ENCODE data around the gene MAML3.

Gene MAML3

GRCh38 chr4:139854668-139855403 is 299.1 kb downstream of the MAML3 start:
- no peak for DNase-seq

- DNase-seq, result no peak
These were observed 300.7 kb downstream of the MAML3 start for GRCh38 chr4:139853309-139853708.

GRCh38 chr4:139852612-139853269 is 301.2 kb downstream of the MAML3 start:
- DNase-seq, result no peak

- DNase-seq, result no peak
These were observed 302.3 kb downstream of the MAML3 start for GRCh38 chr4:139851639-139852038.

- no peak for DNase-seq
These were observed 302.9 kb downstream of the MAML3 start for GRCh38 chr4:139851133-139851532.

GRCh38 chr4:139849219-139849618 is 304.8 kb downstream of the MAML3 start:
- DNase-seq, result no peak

- no peak for DNase-seq
These were observed 306.0 kb downstream of the MAML3 start for GRCh38 chr4:139848028-139848427.

- DNase-seq, result no peak
These were observed 306.4 kb downstream of the MAML3 start for GRCh38 chr4:139847602-139848001.

- no peak for DNase-seq
These were observed 307.2 kb downstream of the MAML3 start for GRCh38 chr4:139846766-139847165.

GRCh38 chr4:139845453-139846093 is 308.4 kb downstream of the MAML3 start:
- DNase-seq, result no peak

- DNase-seq, result no peak
These were observed 309.4 kb downstream of the MAML3 start for GRCh38 chr4:139844459-139845036.

- peak; percentile 30 for DNase-seq
These were observed 309.9 kb downstream of the MAML3 start for GRCh38 chr4:139844057-139844456.

- no peak for DNase-seq
These were observed 310.3 kb downstream of the MAML3 start for GRCh38 chr4:139843641-139844040.

GRCh38 chr4:139841464-139842195 is 312.4 kb downstream of the MAML3 start:
- no peak for DNase-seq

GRCh38 chr4:139840773-139841172 is 313.2 kb downstream of the MAML3 start:
- DNase-seq, result no peak

GRCh38 chr4:139839403-139840031 is 314.5 kb downstream of the MAML3 start:
- DNase-seq, result no peak

GRCh38 chr4:139838811-139839210 is 315.2 kb downstream of the MAML3 start:
- DNase-seq, result no peak

GRCh38 chr4:139834981-139835391 is 319.0 kb downstream of the MAML3 start:
- DNase-seq, result no peak

GRCh38 chr4:139834226-139834662 is 319.7 kb downstream of the MAML3 start:
- no peak for DNase-seq

GRCh38 chr4:139833151-139833910 is 320.7 kb downstream of the MAML3 start:
- no peak for DNase-seq

- no peak for DNase-seq
These were observed 324.9 kb downstream of the MAML3 start for GRCh38 chr4:139828966-139829664.
